Lower leg skin (tissue), 3 donors: ENCODE data around the gene C12orf57.

Experiments used
- POLR2A ChIP-seq, 2 donors: fragments of 450-650 bp; IDR thresholded peaks; one replicate each; pipeline ENCODE4 v1.6.1; 2016 to 2017; ENCODE audit warnings: antibody characterized with exemption in 2 of 2, mild to moderate bottlenecking in 1 of 2, moderate library complexity in 1 of 2
- TF ChIP-seq, protein P1 (sequence below), 3 donors: fragments of 450-650 bp; IDR thresholded peaks; one replicate each; pipeline ENCODE4 v1.5.1; 2016; ENCODE audit warnings: antibody characterized with exemption in 3 of 3, mild to moderate bottlenecking in 3 of 3, moderate library complexity in 2 of 3

DNA sequence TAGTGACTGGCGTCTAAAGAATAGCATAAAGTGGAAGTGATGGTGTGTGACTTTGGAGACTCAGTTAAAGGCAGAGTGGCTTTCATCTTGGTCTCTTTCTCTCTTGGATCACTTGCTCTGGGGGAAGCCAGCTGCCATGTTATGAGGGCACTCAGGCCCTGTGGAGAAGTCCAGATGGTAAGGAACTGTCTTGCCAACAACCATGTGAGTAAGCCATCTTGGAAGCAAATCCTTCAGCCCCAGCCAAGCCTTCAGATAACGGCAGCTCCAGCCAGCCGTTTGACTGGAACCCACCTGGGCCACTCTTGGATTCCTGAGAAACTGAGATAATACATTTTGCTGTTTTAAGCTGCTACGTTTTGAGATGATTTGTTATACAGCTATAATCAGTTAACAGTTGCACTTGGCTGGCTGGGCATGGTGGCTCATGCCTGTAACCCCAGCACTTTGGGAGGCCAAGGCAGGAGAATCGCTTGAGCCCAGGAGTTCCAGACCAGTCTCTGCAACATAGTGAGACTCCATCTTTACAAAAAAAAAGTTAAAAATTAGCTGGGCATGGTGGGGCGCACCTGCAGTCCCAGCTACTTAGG lies 46.9 kb upstream of the C12orf57 start:
- TF ChIP-seq, protein P1, sequence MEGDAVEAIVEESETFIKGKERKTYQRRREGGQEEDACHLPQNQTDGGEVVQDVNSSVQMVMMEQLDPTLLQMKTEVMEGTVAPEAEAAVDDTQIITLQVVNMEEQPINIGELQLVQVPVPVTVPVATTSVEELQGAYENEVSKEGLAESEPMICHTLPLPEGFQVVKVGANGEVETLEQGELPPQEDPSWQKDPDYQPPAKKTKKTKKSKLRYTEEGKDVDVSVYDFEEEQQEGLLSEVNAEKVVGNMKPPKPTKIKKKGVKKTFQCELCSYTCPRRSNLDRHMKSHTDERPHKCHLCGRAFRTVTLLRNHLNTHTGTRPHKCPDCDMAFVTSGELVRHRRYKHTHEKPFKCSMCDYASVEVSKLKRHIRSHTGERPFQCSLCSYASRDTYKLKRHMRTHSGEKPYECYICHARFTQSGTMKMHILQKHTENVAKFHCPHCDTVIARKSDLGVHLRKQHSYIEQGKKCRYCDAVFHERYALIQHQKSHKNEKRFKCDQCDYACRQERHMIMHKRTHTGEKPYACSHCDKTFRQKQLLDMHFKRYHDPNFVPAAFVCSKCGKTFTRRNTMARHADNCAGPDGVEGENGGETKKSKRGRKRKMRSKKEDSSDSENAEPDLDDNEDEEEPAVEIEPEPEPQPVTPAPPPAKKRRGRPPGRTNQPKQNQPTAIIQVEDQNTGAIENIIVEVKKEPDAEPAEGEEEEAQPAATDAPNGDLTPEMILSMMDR (IDR thresholded peaks at IDR 0.05) = no peak
- no peak for TF ChIP-seq POLR2A (IDR thresholded peaks at IDR 0.05)
